HCT116 (cell line): Measurements from ENCODE around the gene POLR2A. TPM values are rescaled to one million over a fixed set of nuclear protein-coding genes. Genes with fewer than 3 reads are reported as not detected.

Source experiments
- ATAC-seq: fragments of 200-7000 bp; cut with Tn5 transposase; 2 replicates; pipeline ENCODE4 v1.9.1; 2020; ENCODE audit warnings: mild to moderate bottlenecking, moderate library complexity
- BruUV-seq: library from RNA; stranded (reverse); fragments of 400-500 nt; replicated peaks from 2 replicates; lab custom pipeline; 2021; lab: Mats Ljungman, UMichigan
- CTCF ChIA-PET: fragments of 300-600 bp; sonication (Branson Sonifier 250); formaldehyde crosslinking; loops from one replicate; lab custom pipeline; 2021; ENCODE audit warnings: antibody characterized with exemption; lab: Charles Lee
- POLR2A ChIA-PET: fragments of 300-600, 350-600 bp; sonication (Branson Sonifier 250); formaldehyde crosslinking; loops from one replicate; lab custom pipeline; 2021; ENCODE audit warnings: antibody characterized with exemption; lab: Charles Lee
- RAD21 ChIA-PET, 2 experiments: fragments of 300-600 bp; sonication (Branson Sonifier 250); formaldehyde crosslinking; loops; one replicate each; lab custom pipeline; 2023; ENCODE audit warnings: low total read pairs in 2 of 2; ENCODE audit not compliant: uncharacterized antibody in 2 of 2, unreplicated experiment in 2 of 2, low non-redundant PET in 1 of 2; lab: Charles Lee
- DNase-seq: peaks from one replicate; pipeline ENCODE4 v3.0.0-alpha.2; 2010; ENCODE audit warnings: low read depth, low spot score
- H2AFZ ChIP-seq: fragments of 200-600 bp; shearing (Covaris generic), sonication (generic); 2 replicates; pipeline ENCODE4 v1.6.1; 2017; ENCODE audit warnings: low read depth, mixed run types, mixed read lengths, antibody characterized with exemption, low read length; ENCODE audit not compliant: poor library complexity, severe bottlenecking
- H3K27ac ChIP-seq: 2 replicates; pipeline ENCODE4 v1.5.1; 2012; ENCODE audit warnings: low read depth, low read length
- H3K27me3 ChIP-seq: fragments of 200-600 bp; sonication (generic); 2 replicates; pipeline ENCODE4 v1.6.1; 2016; ENCODE audit warnings: mixed run types, low read length, mixed read lengths; ENCODE audit not compliant: insufficient read depth
- H3K36me3 ChIP-seq, 2 experiments: fragments of 200-500 bp in 1 of 2; fragments of 200-600 bp in 1 of 2; sonication (Bioruptor generic) in 1 of 2; sonication (generic) in 1 of 2; 2 replicates each; pipeline versions ENCODE4 v1.5.1 to v1.6.1; 2014 to 2016; ENCODE audit warnings: low read length in 2 of 2, inconsistent platforms in 1 of 2, mixed read lengths in 1 of 2, mixed run types in 1 of 2; ENCODE audit not compliant: insufficient read depth in 2 of 2, control insufficient read depth in 1 of 2
- H3K4me1 ChIP-seq, 2 experiments: fragments of 200-600 bp in 1 of 2; sonication (generic) in 1 of 2; 2 replicates each; pipeline versions ENCODE4 v1.5.1 to v1.6.1; 2012 to 2017; ENCODE audit warnings: low read length in 2 of 2, inconsistent platforms in 1 of 2, mild to moderate bottlenecking in 1 of 2, mixed read lengths in 1 of 2, mixed run types in 1 of 2, moderate library complexity in 1 of 2; ENCODE audit not compliant: insufficient read depth in 2 of 2, control insufficient read depth in 1 of 2
- H3K4me2 ChIP-seq: fragments of 200-600 bp; sonication (generic); 2 replicates; pipeline ENCODE4 v1.6.1; 2017; ENCODE audit warnings: mixed run types, low read length, mixed read lengths
- H3K4me3 ChIP-seq, 2 experiments: fragments of 200-600 bp in 1 of 2; sonication (generic) in 1 of 2; replicated peaks in 1 of 2; 2 replicates each; pipeline ENCODE4 v1.5.1; 2011 to 2016; ENCODE audit warnings: low read length in 2 of 2, control low read depth in 1 of 2, low read depth in 1 of 2, mild to moderate bottlenecking in 1 of 2, mixed read lengths in 1 of 2, mixed run types in 1 of 2
- H3K79me2 ChIP-seq: fragments of 200-600 bp; sonication (generic); 2 replicates; pipeline ENCODE4 v1.6.1; 2017; ENCODE audit warnings: mild to moderate bottlenecking, mixed run types, low read length, moderate library complexity, mixed read lengths; ENCODE audit not compliant: insufficient read depth
- H3K9ac ChIP-seq: fragments of 200-600 bp; sonication (generic); 2 replicates; pipeline ENCODE4 v1.6.1; 2016; ENCODE audit warnings: low read length, mixed read lengths
- H3K9me2 ChIP-seq: fragments of 200-600 bp; sonication (generic), shearing (Covaris generic); 2 replicates; pipeline ENCODE4 v1.6.1; 2017; ENCODE audit warnings: mixed run types, mild to moderate bottlenecking, moderate library complexity; ENCODE audit not compliant: insufficient read depth
- H3K9me3 ChIP-seq, 2 experiments: fragments of 200-500 bp in 1 of 2; fragments of 200-600 bp in 1 of 2; sonication (Bioruptor generic) in 1 of 2; sonication (generic) in 1 of 2; 2 replicates each; pipeline ENCODE4 v1.6.1; 2014 to 2017; ENCODE audit warnings: low read length in 2 of 2, mixed read lengths in 2 of 2, inconsistent platforms in 1 of 2, low read depth in 1 of 2, mild to moderate bottlenecking in 1 of 2, mixed run types in 1 of 2, moderate library complexity in 1 of 2; ENCODE audit not compliant: control insufficient read depth in 1 of 2, insufficient read depth in 1 of 2
- H4K20me1 ChIP-seq: fragments of 200-600 bp; sonication (generic), shearing (Covaris generic); 2 replicates; pipeline ENCODE4 v1.6.1; 2017; ENCODE audit warnings: mixed run types, mild to moderate bottlenecking, moderate library complexity; ENCODE audit not compliant: insufficient read depth
- CBX3 ChIP-seq: IDR thresholded peaks from 2 replicates; pipeline ENCODE4 v1.6.1; 2012; ENCODE audit warnings: low read depth
- CEBPB ChIP-seq: IDR thresholded peaks from 2 replicates; pipeline ENCODE4 v1.6.1; 2012; ENCODE audit warnings: low read depth
- EGR1 ChIP-seq: IDR thresholded peaks from 2 replicates; pipeline ENCODE4 v1.6.1; 2012; ENCODE audit warnings: low read depth
- EZH2phosphoT487 ChIP-seq: fragments of 200-600 bp; IDR thresholded peaks from 2 replicates; pipeline ENCODE4 v1.6.1; 2018; ENCODE audit warnings: antibody characterized with exemption, borderline replicate concordance
- JUND ChIP-seq: IDR thresholded peaks from 2 replicates; pipeline ENCODE4 v1.6.1; 2012
- POLR2A ChIP-seq: IDR thresholded peaks from 2 replicates; pipeline ENCODE4 v1.7.0; 2011; ENCODE audit warnings: borderline replicate concordance; ENCODE audit not compliant: insufficient read depth, insufficient read length; ENCODE audit errors: extremely low read depth
- POLR2AphosphoS5 ChIP-seq: IDR thresholded peaks from 2 replicates; pipeline ENCODE4 v1.6.1; 2011; ENCODE audit warnings: mild to moderate bottlenecking, low read depth, low read length, moderate library complexity
- SRF ChIP-seq: IDR thresholded peaks from 2 replicates; pipeline ENCODE4 v1.6.1; 2012; ENCODE audit warnings: low read depth
- TCF7L2 ChIP-seq: IDR thresholded peaks from 2 replicates; pipeline ENCODE4 v1.7.0; 2011; ENCODE audit warnings: borderline replicate concordance, inconsistent platforms; ENCODE audit not compliant: insufficient read depth, insufficient read length; ENCODE audit errors: extremely low read depth
- YY1 ChIP-seq: IDR thresholded peaks from 2 replicates; pipeline ENCODE4 v1.6.1; 2011; ENCODE audit warnings: low read length, low read depth, moderate library complexity, mild to moderate bottlenecking; ENCODE audit not compliant: insufficient replicate concordance; ENCODE audit errors: extremely low read depth
- ZNF274 ChIP-seq: fragments of 200-500 bp; sonication (Bioruptor generic); IDR thresholded peaks from 2 replicates; pipeline ENCODE4 v1.6.1; 2014; ENCODE audit warnings: mild to moderate bottlenecking, low read depth, low read length, inconsistent platforms
- intact Hi-C: fragments of 100-400 bp; cut with micrococcal nuclease; formaldehyde crosslinking; loops from 2 replicates; pipeline ENCODE4 v1.10.0; 2022
- total RNA-seq: library from RNA; stranded (reverse); gene quantifications from one replicate; pipeline ENCODE4 v1.2.1, GENCODE V29; 2021; ENCODE audit not compliant: unreplicated experiment
- TF ChIP-seq, protein P1 (sequence below): IDR thresholded peaks from 2 replicates; pipeline ENCODE4 v1.6.1; 2012
- TF ChIP-seq, protein P2 (sequence below): IDR thresholded peaks from 2 replicates; pipeline ENCODE4 v1.6.1; 2011; ENCODE audit warnings: mild to moderate bottlenecking, low read length, moderate library complexity; ENCODE audit not compliant: insufficient replicate concordance; ENCODE audit errors: extremely low read depth

Gene POLR2A
- total RNA-seq, 1 experiment from 2014 or later = 205 TPM

DNA sequence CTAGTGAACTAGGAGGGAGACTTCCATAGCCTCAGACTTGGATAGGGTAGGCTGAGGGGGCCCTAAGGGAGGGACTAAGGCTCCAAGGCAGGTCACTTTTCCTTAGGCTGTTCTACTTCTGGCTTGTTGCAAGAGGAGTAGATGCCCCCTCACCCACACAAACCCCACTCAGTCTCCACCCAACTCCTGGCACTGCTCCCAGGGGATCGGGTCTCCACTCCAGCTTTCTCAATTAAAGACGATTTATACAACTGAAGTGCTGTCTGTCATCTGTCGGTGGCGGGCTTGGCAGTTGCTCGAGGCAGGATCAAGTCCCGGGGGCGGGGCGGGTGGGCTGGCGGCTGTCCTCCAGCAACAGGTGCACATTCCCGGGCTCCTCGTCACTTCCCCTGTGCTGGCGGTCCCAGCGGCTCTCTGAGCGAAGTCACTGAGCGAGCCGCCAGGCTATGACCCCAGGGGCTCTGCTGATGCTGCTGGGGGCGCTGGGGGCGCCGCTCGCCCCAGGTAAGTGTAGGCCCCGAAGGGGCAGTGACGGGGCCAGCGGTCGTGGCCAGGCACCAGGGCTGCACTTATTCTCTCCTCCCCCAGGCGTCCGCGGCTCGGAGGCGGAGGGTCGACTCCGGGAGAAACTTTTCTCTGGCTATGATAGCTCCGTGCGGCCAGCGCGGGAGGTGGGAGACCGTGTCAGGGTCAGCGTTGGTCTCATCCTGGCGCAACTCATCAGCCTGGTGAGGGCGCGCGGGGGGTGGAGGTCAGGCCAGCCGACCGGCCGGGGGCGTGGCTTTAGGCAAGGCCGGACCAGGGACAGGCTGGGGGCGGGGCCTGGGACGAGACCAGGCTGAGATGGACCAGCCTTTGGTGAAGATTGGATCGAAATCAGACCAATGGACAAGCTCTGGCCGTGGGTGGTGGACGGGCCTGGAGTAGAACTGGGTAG is 39.2 kb upstream of the POLR2A start, which contains the start of gene CHRNB1:
TSS of gene CHRNB1 (plus strand) at position 380 of the 937 bp plus-strand sequence. CDS start at position 447, 67 bp downstream.
- H2AFZ ChIP-seq = peak within 1 kb of the TSS; percentile 68
- H3K36me3 ChIP-seq = no peaks in the 10 kb centered on the region
- H3K9ac ChIP-seq = peak within 1 kb of the TSS; percentile 64
- ChIA-PET CTCF (interaction anchor here (0.7 to 3.0 kb wide), 2 partner anchors 9 to 107 kb away, joined by 3 to 28 read pairs; partner anchors contain the start of gene TMEM102), POLR2A (interaction anchor here (1.0 to 2.6 kb wide), 5 partner anchors 9 to 42 kb away, joined by 3 to 19 read pairs (median 4); partner anchors contain the start of genes SLC35G6, TMEM102 and TMEM256), RAD21 (interaction anchor here in 1 of 2 experiments (0.7 kb wide), 1 partner anchor 68 kb away, joined by 3 read pairs; no protein-coding TSS in a partner anchor)
- peak within 1 kb of the TSS; percentile 98 for H3K4me2 ChIP-seq
- H3K27ac ChIP-seq = peak within 1 kb of the TSS; percentile 70
- ATAC-seq = peak; percentile 91
- no peaks in the 10 kb centered on the region for H3K27me3 ChIP-seq
- no peaks in the 10 kb centered on the region for H3K9me2 ChIP-seq
- H3K79me2 ChIP-seq = no peaks in the 10 kb centered on the region
- H3K9me3 ChIP-seq = no peaks in the 10 kb centered on the region
- intact Hi-C loops = loop anchor here (2.0 kb wide), 2 partner anchors 40 to 116 kb away; partner anchors contain the start of genes POLR2A and SENP3
- TF ChIP-seq SRF = no peak
- TF ChIP-seq POLR2AphosphoS5 = peak; percentile 28
- no peak for TF ChIP-seq EZH2phosphoT487
- TF ChIP-seq EGR1 = no peak
- TF ChIP-seq JUND = no peak
- TF ChIP-seq POLR2A = no peak
- no peak for TF ChIP-seq ZNF274
- peak within 1 kb of the TSS; percentile 54 to 64 for H3K4me3 ChIP-seq
- peaks cover 17 to 26% of the 10 kb centered on the region in 2 experiments for H3K4me1 ChIP-seq
- H4K20me1 ChIP-seq = no peaks in the 10 kb centered on the region
- DNase-seq = peak; percentile 52
- BruUV-seq = TSS peak; percentile 26

DNA sequence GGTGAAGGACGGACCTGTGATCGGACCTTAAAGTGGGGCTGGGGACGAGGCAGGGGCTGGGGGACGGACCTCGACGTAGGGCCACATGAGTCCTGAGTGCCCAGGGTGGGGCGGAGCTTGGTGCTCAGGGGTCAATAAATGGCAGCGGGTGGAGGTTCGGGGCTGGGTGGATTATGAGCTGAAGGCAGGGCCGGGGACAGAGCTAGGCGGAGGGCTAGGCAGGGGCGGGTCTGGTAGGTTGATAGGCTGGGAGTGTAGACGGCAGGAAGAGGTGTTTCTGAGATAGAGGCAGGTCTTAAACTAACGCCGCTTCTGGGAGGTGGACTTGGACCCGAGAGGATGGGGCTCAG is 38.6 kb upstream of the POLR2A start:
- H3K79me2 ChIP-seq = no peaks in the 10 kb centered on the region
- intact Hi-C loops = loop anchor here (2.0 kb wide), 2 partner anchors 39 to 115 kb away; partner anchors contain the start of genes POLR2A and SENP3
- H3K9ac ChIP-seq = peak overlapping the region; percentile 64
- H3K27me3 ChIP-seq = no peaks in the 10 kb centered on the region
- TF ChIP-seq TCF7L2 (no peak), CEBPB (no peak), POLR2AphosphoS5 (no peak; the same call in 1 of the 2 replicates), POLR2A (no peak), CBX3 (no peak), EZH2phosphoT487 (no peak), YY1 (no peak), ZNF274 (no peak)
- TF ChIP-seq, protein P1, sequence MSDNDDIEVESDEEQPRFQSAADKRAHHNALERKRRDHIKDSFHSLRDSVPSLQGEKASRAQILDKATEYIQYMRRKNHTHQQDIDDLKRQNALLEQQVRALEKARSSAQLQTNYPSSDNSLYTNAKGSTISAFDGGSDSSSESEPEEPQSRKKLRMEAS = no peak; the same call in 1 of the 2 replicates
- TF ChIP-seq, protein P2, sequence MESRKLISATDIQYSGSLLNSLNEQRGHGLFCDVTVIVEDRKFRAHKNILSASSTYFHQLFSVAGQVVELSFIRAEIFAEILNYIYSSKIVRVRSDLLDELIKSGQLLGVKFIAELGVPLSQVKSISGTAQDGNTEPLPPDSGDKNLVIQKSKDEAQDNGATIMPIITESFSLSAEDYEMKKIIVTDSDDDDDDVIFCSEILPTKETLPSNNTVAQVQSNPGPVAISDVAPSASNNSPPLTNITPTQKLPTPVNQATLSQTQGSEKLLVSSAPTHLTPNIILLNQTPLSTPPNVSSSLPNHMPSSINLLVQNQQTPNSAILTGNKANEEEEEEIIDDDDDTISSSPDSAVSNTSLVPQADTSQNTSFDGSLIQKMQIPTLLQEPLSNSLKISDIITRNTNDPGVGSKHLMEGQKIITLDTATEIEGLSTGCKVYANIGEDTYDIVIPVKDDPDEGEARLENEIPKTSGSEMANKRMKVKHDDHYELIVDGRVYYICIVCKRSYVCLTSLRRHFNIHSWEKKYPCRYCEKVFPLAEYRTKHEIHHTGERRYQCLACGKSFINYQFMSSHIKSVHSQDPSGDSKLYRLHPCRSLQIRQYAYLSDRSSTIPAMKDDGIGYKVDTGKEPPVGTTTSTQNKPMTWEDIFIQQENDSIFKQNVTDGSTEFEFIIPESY = no peak
- peak; percentile 84 for ATAC-seq
- H3K4me2 ChIP-seq = peak overlapping the region; percentile 98
- H3K9me3 ChIP-seq = no peaks in the 10 kb centered on the region
- peak; percentile 38 for DNase-seq
- H3K36me3 ChIP-seq = no peaks in the 10 kb centered on the region
- peak overlapping the region; percentile 68 for H2AFZ ChIP-seq
- peak overlapping the region; percentile 54 to 64 for H3K4me3 ChIP-seq
- no peaks in the 10 kb centered on the region for H3K9me2 ChIP-seq
- H3K27ac ChIP-seq = peak overlapping the region; percentile 70
- ChIA-PET RAD21 (interaction anchor here in 1 of 2 experiments (0.7 kb wide), 2 partner anchors 40 to 67 kb away, joined by 3 read pairs; no protein-coding TSS in a partner anchor), POLR2A (interaction anchor here (0.6 to 2.6 kb wide), 6 partner anchors 9 to 43 kb away, joined by 3 to 19 read pairs (median 3); partner anchors contain the start of genes SLC35G6, TMEM102 and TMEM256), CTCF (interaction anchor here (0.7 to 3.0 kb wide), 2 partner anchors 10 to 106 kb away, joined by 3 to 28 read pairs; partner anchors contain the start of gene TMEM102)
- BruUV-seq = no TSS peak
- H3K4me1 ChIP-seq = peaks cover 21 to 32% of the 10 kb centered on the region in 2 experiments
- no peaks in the 10 kb centered on the region for H4K20me1 ChIP-seq
